Ramos (cell line): Measurements from ENCODE around the gene TNFRSF4.

Source experiments
- in situ Hi-C: fragments of 300-500 bp; cut with MboI; formaldehyde crosslinking; loops from one replicate; pipeline ENCODE4 v1.14.3; 2022; ENCODE audit warnings: low sequenced_read_pairs; ENCODE audit not compliant: unreplicated experiment

TNFRSF4 gene

GRCh38 chr1:1235016-1235744 is 21.2 kb upstream of the TNFRSF4 start:
- in situ Hi-C loops: loop anchor here (10.0 kb wide), 1 partner anchor 120 kb away; the partner anchor contains the start of gene C1orf159

GRCh38 chr1:1234180-1234808 is 20.3 kb upstream of the TNFRSF4 start:
- in situ Hi-C loops: loop anchor here (10.0 kb wide), 1 partner anchor 119 kb away; the partner anchor contains the start of gene C1orf159

GRCh38 chr1:1233567-1233892 is 19.6 kb upstream of the TNFRSF4 start:
- in situ Hi-C loops: loop anchor here (10.0 kb wide), 1 partner anchor 119 kb away; the partner anchor contains the start of gene C1orf159

GRCh38 chr1:1232796-1233566 is 19.0 kb upstream of the TNFRSF4 start:
- in situ Hi-C loops: loop anchor here (10.0 kb wide), 1 partner anchor 118 kb away; the partner anchor contains the start of gene C1orf159

- in situ Hi-C loops: loop anchor here (10.0 kb wide), 1 partner anchor 118 kb away; the partner anchor contains the start of gene C1orf159
These were observed 18.3 kb upstream of the TNFRSF4 start, which contains the start of gene B3GALT6 for GRCh38 chr1:1232208-1232795. Gene B3GALT6, plus strand, starts transcription at chr1:1232237. Its CDS starts 42 bp downstream, at chr1:1232279.

GRCh38 chr1:1231400-1232207 is 17.7 kb upstream of the TNFRSF4 start, which contains the start of gene SDF4:
Gene SDF4, minus strand, starts transcription at chr1:1232001. Its CDS starts 3,229 bp downstream, at chr1:1228772.
- in situ Hi-C loops: loop anchor here (10.0 kb wide), 1 partner anchor 117 kb away; the partner anchor contains the start of gene C1orf159

GRCh38 chr1:1230656-1231399 is 16.9 kb upstream of the TNFRSF4 start:
- in situ Hi-C loops: loop anchor here (10.0 kb wide), 1 partner anchor 116 kb away; the partner anchor contains the start of gene C1orf159

- in situ Hi-C loops: loop anchor here (10.0 kb wide), 1 partner anchor 115 kb away; the partner anchor contains the start of gene C1orf159
These were observed 15.8 kb upstream of the TNFRSF4 start for GRCh38 chr1:1229770-1230169.

- in situ Hi-C loops: no loop called here
These were observed 14.8 kb upstream of the TNFRSF4 start for GRCh38 chr1:1228596-1229321.

GRCh38 chr1:1228187-1228586 is 14.2 kb upstream of the TNFRSF4 start:
- in situ Hi-C loops: no loop called here

GRCh38 chr1:1227386-1227785 is 13.4 kb upstream of the TNFRSF4 start:
- in situ Hi-C loops: no loop called here

GRCh38 chr1:1226566-1227362 is 12.8 kb upstream of the TNFRSF4 start:
- in situ Hi-C loops: no loop called here

GRCh38 chr1:1225913-1226312 is 12.0 kb upstream of the TNFRSF4 start:
- in situ Hi-C loops: no loop called here

GRCh38 chr1:1225238-1225845 is 11.4 kb upstream of the TNFRSF4 start:
- in situ Hi-C loops: no loop called here

- in situ Hi-C loops: no loop called here
These were observed 9.9 kb upstream of the TNFRSF4 start for GRCh38 chr1:1223891-1224290.

- in situ Hi-C loops: no loop called here
These were observed 9.4 kb upstream of the TNFRSF4 start for GRCh38 chr1:1223321-1223720.
